GM21526 (cell line): ENCODE data around the gene FBXW11.

Source experiments
- ATAC-seq: cut with Tn5 transposase; IDR thresholded peaks from one replicate; pipeline ENCODE4 v1.9.1; 2021; ENCODE audit warnings: moderate library complexity; ENCODE audit not compliant: unreplicated experiment, low FRiP score

Gene FBXW11

GRCh38 chr5:171816666-171817065, 189.8 kb downstream of the FBXW11 start:
- no peak for ATAC-seq

GRCh38 chr5:171813813-171814490, 192.5 kb downstream of the FBXW11 start:
- ATAC-seq, result no peak

GRCh38 chr5:171813270-171813669, 193.2 kb downstream of the FBXW11 start:
- ATAC-seq, result no peak
